HK-2 (cell line): Measurements from ENCODE around the gene IMP4.
"Not testable (repeated sequence)": the region's sequence is repeated elsewhere in the genome, so short reads cannot be mapped to it uniquely, and the experiment has no call there.

Source experiments
- DNase-seq: peaks from one replicate; pipeline ENCODE4 v3.0.0-alpha.2; 2018; ENCODE audit not compliant: unreplicated experiment

Gene IMP4, protein sequence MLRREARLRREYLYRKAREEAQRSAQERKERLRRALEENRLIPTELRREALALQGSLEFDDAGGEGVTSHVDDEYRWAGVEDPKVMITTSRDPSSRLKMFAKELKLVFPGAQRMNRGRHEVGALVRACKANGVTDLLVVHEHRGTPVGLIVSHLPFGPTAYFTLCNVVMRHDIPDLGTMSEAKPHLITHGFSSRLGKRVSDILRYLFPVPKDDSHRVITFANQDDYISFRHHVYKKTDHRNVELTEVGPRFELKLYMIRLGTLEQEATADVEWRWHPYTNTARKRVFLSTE

GRCh38 chr2:130342533-130343275 is at the start of gene IMP4:
IMP4 (plus strand) TSS chr2:130342897; CDS start chr2:130342933, 36 bp downstream.
- peak; percentile 95 for DNase-seq

GRCh38 chr2:130300258-130300969 is 42.3 kb upstream of the IMP4 start:
- DNase-seq, result no peak

DNA sequence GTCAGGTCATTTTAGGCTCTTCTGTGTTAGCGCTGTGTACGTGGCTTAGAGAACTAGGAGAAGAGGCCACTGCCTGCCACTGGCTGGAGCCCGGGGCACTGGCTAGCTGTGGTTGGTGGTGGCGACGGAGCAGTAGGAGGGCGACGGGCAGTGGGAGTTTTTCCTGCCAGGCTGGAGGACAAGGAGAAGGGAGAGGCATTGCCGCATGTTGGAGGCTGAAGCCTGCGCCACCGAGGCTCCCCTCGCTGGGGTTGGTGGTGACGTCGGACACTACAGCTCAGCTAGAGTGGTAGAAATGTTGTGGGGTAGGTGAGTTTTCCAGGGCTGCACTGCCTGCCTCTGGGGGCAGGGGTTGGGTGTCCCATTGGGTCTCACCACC is 41.7 kb upstream of the IMP4 start:
- DNase-seq, result no peak

DNA sequence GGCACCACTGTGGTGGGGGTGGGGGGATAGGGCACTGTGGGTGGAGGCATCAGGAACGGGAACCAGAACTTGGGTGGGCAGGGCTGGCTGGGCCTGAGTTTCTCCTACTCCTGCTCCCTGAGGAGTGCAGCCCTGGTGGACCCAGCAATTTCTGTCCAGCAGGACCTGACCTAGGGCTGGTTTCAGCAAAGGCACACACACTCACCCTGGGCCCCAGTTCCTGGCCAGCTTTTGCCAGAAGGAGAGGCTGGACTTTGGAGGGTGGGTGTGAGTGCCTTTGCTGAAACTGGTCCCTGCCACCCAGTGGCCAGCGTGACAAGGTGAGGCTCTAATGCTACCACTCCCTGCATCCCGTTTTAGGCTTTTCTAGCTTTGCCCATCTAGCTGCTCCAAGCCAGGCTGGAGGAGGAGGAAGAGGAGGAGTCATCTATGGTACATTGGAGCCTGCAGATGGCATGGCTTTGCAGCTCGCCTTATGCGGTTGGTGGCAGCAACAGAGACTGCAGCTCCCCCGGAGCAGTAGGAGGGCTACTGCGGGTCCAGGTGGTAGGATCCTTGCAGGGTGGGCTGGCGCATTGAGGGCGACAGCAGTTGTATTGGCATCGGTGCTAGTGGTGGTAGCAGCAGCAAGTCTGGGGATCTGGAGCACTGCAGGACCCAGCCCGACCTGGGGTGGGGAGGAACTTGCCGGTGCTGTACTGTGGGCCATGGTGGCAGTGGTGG is 40.4 kb upstream of the IMP4 start:
- no peak for DNase-seq

DNA sequence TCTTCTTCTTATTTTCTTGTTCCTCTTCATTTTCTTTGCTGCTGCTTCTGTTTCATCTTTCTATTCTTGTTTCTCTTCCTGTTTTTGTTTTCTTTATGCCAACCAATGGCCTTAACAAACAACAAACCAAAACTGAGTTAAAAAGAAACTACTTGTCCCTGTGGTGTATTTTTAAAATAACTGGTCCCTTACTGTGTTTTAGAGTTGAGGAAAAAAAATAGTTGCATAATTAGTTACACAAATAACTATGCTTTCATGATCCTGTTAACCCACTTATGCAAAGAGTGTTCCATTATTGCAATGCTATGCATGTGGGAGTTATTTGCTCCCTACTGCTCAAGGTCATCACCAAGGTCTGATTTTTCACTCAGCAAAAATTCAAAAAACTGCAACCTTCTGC is 39.5 kb upstream of the IMP4 start:
- DNase-seq, result no peak

GRCh38 chr2:130304726-130305125 is 38.0 kb upstream of the IMP4 start:
- DNase-seq, result no peak

GRCh38 chr2:130307850-130308249 is 34.8 kb upstream of the IMP4 start:
- DNase-seq, result no peak

DNA sequence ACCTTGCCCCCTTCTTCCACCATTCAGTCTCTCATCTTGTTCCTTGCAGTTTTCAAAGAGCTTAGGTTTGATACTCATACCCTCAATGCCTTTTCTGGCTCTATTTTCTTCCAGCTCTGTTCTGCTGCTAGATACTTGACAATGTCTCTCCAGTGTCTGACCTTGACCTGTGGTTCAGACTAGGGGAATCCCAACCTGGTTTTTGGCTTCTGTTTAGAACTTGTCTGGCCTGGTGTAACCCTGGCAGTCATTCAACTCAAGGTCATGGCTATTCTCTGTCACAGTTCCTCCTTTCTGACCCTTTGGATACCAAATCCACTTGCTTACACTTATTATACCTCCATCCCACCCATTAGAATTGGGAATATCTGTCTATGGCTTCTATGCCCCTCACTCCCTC is 31.8 kb upstream of the IMP4 start:
- no peak for DNase-seq

DNA sequence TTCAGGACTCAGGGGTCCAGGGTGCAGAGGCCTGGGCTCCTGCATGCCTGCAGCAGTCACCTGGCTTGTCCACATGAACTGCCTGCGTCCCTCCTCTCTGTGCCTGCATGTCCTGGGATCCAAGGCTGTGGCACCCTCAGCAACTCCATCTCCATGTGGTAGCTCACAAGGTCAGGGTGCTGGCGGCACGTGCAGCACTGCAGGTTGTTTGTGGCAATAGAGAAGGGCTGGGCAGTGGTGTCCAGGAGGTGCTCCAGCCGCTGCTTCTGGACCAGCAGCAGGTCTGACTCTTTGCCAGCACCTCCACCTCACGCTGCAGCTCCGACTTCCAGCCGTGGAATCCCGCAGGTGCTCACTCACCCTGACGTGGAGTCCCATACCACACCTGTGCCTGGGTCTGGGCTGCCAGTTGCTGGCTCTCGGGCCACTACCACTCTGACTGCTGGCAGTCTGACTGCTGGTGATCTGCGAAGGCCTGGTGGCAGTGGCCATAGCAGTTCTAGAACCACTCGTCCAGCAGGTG is 28.8 kb upstream of the IMP4 start:
- DNase-seq, result no peak

DNA sequence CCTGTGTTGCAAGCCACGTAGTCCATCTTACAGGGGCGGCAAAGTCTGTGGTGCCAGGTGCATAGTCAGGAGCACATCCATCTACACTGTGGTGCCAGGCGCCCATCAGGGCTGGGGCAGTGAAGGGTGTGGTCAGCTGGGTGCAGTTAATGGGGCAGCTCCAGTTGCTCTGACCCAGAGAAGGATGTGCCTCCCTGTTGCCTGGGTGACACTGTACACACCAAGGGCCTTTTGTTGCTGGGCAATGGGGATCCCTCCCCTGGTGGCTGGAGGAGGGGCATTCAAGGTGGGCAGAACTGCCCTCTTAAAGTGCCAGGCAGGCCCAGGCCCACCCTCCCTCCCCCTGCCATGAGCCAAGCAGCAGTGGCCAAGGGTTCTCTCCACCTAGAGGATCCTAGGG is 28.3 kb upstream of the IMP4 start:
- no peak for DNase-seq

- no peak for DNase-seq
Measured at GRCh38 chr2:130316596-130316995, 26.1 kb upstream of the IMP4 start.

GRCh38 chr2:130318906-130319305 is 23.8 kb upstream of the IMP4 start:
- DNase-seq, result no peak

- no peak for DNase-seq
Measured at GRCh38 chr2:130319536-130319935, 23.2 kb upstream of the IMP4 start.

DNA sequence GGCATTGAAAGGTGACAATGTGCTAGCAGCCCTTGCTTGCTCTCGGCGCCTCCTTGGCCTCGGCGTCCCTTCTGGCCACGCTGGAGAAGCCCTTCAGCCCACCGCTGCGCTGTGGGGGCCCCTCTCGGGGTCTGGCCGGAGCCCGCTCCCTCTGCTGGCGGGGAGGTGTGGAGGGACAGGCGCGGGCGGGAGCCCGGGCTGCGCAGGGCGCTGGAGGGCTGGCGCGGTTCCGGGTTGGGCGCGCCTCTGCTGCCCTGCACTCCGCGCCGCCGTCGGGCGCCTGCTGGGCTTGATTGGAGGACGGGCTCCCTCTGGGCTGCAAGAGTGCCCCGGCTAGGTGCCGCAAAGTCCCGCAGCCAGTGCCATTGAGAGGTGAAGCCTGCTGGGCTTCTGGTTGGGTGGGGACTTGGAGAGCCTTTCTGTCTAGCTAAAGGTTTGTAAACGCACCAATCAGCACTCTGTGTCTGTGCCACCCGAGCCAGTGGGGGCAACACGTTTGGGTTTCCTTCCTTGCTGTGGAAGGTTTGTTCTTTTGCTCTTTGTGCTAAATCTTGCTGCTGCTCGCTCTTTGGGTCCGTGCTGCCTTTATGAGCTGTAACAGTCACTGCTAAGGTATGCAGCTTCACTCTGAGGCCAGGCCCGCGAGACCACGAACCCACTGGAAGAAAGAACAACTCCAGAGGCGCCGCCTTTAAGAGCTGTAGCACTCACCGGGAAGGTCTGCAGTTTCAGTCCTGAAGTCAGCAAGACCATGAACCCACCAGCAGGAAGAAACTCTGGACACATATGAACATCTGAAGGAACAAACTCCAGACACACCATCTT is 14.8 kb upstream of the IMP4 start:
- DNase-seq, result peak; percentile 64

- DNase-seq, result no peak
Measured at GRCh38 chr2:130328710-130329109, 14.0 kb upstream of the IMP4 start.

DNA sequence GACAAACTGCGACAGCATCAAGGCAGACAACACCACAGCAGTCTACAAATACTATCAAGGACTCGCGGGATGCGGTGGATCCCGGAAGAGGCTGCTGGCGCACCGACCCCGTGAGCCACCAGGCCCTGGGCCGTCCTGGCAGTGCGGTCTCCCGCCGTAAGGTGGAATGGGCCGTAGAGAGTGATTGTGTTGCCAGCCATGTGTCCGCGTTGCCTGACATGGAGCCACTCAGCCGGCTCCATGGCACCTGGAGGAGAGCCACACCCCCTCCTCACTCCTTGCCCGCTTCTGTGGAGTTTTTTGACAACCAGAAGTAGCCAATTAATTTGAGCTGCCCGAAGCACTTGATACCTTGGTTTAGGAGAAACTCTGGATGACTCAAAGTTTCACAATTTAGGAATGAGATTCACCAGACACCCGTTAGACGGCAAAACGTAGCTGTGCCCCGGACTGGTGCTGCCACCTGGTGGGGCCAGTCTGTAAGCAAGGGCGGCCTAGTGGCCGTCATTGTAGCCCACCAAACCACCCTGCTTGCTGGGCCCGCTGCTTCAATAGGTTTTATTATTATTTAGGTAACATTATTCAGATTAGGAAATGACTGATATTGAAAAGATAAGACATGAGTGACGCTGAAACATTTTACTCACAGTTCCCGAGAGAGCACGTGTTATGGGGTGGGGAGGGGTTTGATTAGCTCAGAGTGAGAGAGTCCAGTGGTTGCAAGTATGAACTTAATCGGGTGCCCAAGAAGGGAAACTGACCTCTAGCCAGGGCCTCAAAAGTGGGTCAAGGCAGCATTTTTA is 10.2 kb upstream of the IMP4 start:
- DNase-seq, result peak; percentile 77

GRCh38 chr2:130333253-130333652 is 9.4 kb upstream of the IMP4 start:
- DNase-seq, result not testable (repeated sequence)

GRCh38 chr2:130334026-130334425 is 8.7 kb upstream of the IMP4 start:
- DNase-seq, result no peak

DNA sequence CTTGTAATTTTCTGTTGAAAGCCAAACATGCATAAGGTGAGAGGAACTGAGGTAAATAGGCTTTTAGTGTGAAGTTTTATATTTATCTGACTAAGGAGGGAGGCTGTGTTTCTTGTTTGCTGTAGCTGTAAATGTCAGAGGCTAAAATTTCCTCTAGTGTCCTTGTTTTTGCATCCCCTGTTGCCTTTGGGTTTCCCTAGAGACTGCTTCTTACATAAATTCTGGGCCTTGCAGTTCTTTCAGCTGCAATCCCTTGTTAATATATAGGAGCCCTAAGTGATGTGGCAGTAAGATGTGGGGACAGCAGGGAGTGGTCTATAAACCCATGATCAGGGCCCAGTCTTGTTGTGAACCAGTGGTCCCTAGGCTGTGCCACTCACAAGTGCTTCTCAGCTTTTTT is 7.5 kb upstream of the IMP4 start:
- DNase-seq, result no peak
